ENCODE results near the gene LPCAT1.

- TF ChIP-seq CTCF (IDR thresholded peaks at IDR 0.05): no peak
- no peak for TF ChIP-seq ZFX (IDR thresholded peaks at IDR 0.05; ENCODE audit: borderline replicate concordance)
These were observed 103.3 kb downstream of the LPCAT1 start for GRCh38 chr5:1420211-1421195.

All from 22Rv1 (cell line).